Keratinocyte (primary cell): ENCODE data around the gene MAN2A2. TPM values are rescaled to one million over a fixed set of nuclear protein-coding genes. Genes with fewer than 3 reads are reported as not detected.

Experiments
- DNase-seq: peaks from one replicate; pipeline ENCODE4 v3.0.0-alpha.2; 2011; ENCODE audit warnings: low read depth, missing footprints, low spot score
- FAIRE-seq: peaks from 2 replicates; lab custom pipeline; 2011; peaks lifted over from hg19 to GRCh38; lab: Jason Lieb, UNC
- H2AFZ ChIP-seq: 2 replicates; pipeline ENCODE4 v1.6.0; 2012; ENCODE audit warnings: low read length, control low read depth, inconsistent platforms; ENCODE audit not compliant: control insufficient read depth
- H3K27ac ChIP-seq: 2 replicates; pipeline ENCODE4 v1.5.1; 2011; ENCODE audit warnings: low read length; ENCODE audit not compliant: control insufficient read depth, insufficient read depth
- H3K27me3 ChIP-seq: 3 replicates; pipeline ENCODE4 v1.6.0; 2011; ENCODE audit warnings: low read length; ENCODE audit not compliant: control insufficient read depth, insufficient read depth; ENCODE audit errors: extremely low read depth
- H3K36me3 ChIP-seq, 2 experiments: 2 replicates in 1 of 2; 3 replicates in 1 of 2; pipeline ENCODE4 v1.5.1; 2011; ENCODE audit warnings: low read length in 2 of 2, mild to moderate bottlenecking in 1 of 2; ENCODE audit not compliant: control insufficient read depth in 2 of 2, insufficient read depth in 2 of 2; ENCODE audit errors: extremely low read depth in 1 of 2
- H3K4me1 ChIP-seq: 3 replicates; pipeline ENCODE4 v1.5.1; 2011; ENCODE audit warnings: low read length; ENCODE audit not compliant: control insufficient read depth, insufficient read depth; ENCODE audit errors: extremely low read depth
- H3K4me2 ChIP-seq: 3 replicates; pipeline ENCODE4 v1.6.0; 2011; ENCODE audit warnings: low read depth, low read length; ENCODE audit not compliant: control insufficient read depth, insufficient read depth; ENCODE audit errors: extremely low read depth
- H3K4me3 ChIP-seq, 3 experiments: fragments of 200-600 bp in 1 of 3; sonication (generic) in 1 of 3; 2 replicates in 2 of 3; 3 replicates in 1 of 3; pipeline ENCODE4 v1.5.1; 2011 to 2016; ENCODE audit warnings: low read length in 3 of 3, mild to moderate bottlenecking in 3 of 3, control low read depth in 2 of 3, inconsistent platforms in 1 of 3, low read depth in 1 of 3, mixed read lengths in 1 of 3, mixed run types in 1 of 3, moderate library complexity in 1 of 3; ENCODE audit not compliant: control insufficient read depth in 2 of 3, insufficient read depth in 2 of 3; ENCODE audit errors: extremely low read depth in 1 of 3
- H3K79me2 ChIP-seq: 2 replicates; pipeline ENCODE4 v1.6.0; 2012; ENCODE audit warnings: low read length; ENCODE audit not compliant: control insufficient read depth, insufficient read depth
- H3K9ac ChIP-seq: 3 replicates; pipeline ENCODE4 v1.6.0; 2011; ENCODE audit warnings: low read length; ENCODE audit not compliant: control insufficient read depth, insufficient read depth; ENCODE audit errors: extremely low read depth
- H3K9me1 ChIP-seq: 3 replicates; pipeline ENCODE4 v1.6.0; 2011; ENCODE audit warnings: low read length; ENCODE audit not compliant: control insufficient read depth, insufficient read depth; ENCODE audit errors: extremely low read depth
- H3K9me3 ChIP-seq: 2 replicates; pipeline ENCODE4 v1.5.1; 2012; ENCODE audit warnings: low read depth, low read length; ENCODE audit not compliant: control insufficient read depth
- H4K20me1 ChIP-seq: 3 replicates; pipeline ENCODE4 v1.6.0; 2011; ENCODE audit warnings: low read length; ENCODE audit not compliant: control insufficient read depth, insufficient read depth; ENCODE audit errors: extremely low read depth
- EZH2 ChIP-seq: IDR thresholded peaks from one replicate; pipeline ENCODE4 v1.6.1; 2012; ENCODE audit warnings: inconsistent platforms, mild to moderate bottlenecking, low read length, moderate library complexity
- dilution Hi-C: fragments of 300-500 bp; cut with MboI; formaldehyde crosslinking; loops from one replicate; pipeline ENCODE4 v1.7.0; 2020; ENCODE audit warnings: low sequenced_read_pairs; ENCODE audit not compliant: extremely low pct_ligation_motif_present
- polyA plus RNA-seq, 5 experiments: library from polyadenylated mRNA; depleted of rRNA in 3 of 5; stranded (reverse) in 3 of 5; stranded (forward) in 1 of 5; unstranded in 1 of 5; fragments of >200 nt; gene quantifications; 1 replicate in 1 of 5; 2 replicates in 3 of 5; 3 replicates in 1 of 5; pipeline versions ENCODE4 v1.2.1 to v1.2.3, GENCODE V29; 2011 to 2012; ENCODE audit warnings: missing spikeins in 2 of 5, low read depth in 1 of 5, low replicate concordance in 1 of 5
- TF ChIP-seq, protein P1 (sequence below), 3 experiments: IDR thresholded peaks in 1 of 3; conservative IDR thresholded peaks in 1 of 3; optimal IDR thresholded peaks in 1 of 3; 2 replicates in 2 of 3; 3 replicates in 1 of 3; pipeline versions ENCODE3 to v1.5.1; 2011; ENCODE audit warnings: low read length in 3 of 3, mild to moderate bottlenecking in 3 of 3, moderate library complexity in 2 of 3, control low read depth in 1 of 3, inconsistent platforms in 1 of 3; ENCODE audit not compliant: insufficient read depth in 2 of 3; ENCODE audit errors: extremely low read depth in 1 of 3

The MAN2A2 gene
- polyA plus RNA-seq, 1 donor (not counting 4 experiments of a cell fraction or from before 2014, with no cell fraction given), result 6.6 TPM

DNA sequence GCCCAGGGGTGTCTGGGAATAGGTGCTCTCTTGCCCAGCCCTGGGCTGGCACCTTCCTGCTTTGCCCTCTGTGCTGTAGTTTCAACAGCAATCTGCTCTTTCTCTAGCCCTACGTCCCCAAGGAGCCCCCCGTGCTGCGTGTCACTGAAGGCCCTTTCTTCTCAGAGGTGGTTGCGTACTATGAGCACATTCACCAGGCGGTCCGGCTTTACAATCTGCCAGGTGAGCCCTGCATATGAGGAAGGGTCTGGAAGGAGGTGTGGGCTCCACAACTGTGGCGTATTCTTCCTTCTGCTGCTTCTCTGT, 9.6 kb downstream of the MAN2A2 start:
- no peaks in the 10 kb centered on the region for H3K27me3 ChIP-seq
- no peak overlapping the region for H3K4me3 ChIP-seq
- dilution Hi-C loops, result no loop called here
- peaks cover 7 to 17% of the 10 kb centered on the region in 2 experiments for H3K36me3 ChIP-seq
- no peak overlapping the region for H2AFZ ChIP-seq
- H3K79me2 ChIP-seq, result no peaks in the 10 kb centered on the region
- DNase-seq (no peak), FAIRE-seq (no peak)
- no peaks in the 10 kb centered on the region for H3K4me1 ChIP-seq
- H3K9ac ChIP-seq, result no peak overlapping the region
- H3K27ac ChIP-seq, result no peak overlapping the region
- H4K20me1 ChIP-seq, result no peaks in the 10 kb centered on the region
- no peak overlapping the region for H3K4me2 ChIP-seq
- H3K9me1 ChIP-seq, result no peaks in the 10 kb centered on the region
- no peaks in the 10 kb centered on the region for H3K9me3 ChIP-seq
- TF ChIP-seq EZH2, result no peak
- TF ChIP-seq, protein P1, sequence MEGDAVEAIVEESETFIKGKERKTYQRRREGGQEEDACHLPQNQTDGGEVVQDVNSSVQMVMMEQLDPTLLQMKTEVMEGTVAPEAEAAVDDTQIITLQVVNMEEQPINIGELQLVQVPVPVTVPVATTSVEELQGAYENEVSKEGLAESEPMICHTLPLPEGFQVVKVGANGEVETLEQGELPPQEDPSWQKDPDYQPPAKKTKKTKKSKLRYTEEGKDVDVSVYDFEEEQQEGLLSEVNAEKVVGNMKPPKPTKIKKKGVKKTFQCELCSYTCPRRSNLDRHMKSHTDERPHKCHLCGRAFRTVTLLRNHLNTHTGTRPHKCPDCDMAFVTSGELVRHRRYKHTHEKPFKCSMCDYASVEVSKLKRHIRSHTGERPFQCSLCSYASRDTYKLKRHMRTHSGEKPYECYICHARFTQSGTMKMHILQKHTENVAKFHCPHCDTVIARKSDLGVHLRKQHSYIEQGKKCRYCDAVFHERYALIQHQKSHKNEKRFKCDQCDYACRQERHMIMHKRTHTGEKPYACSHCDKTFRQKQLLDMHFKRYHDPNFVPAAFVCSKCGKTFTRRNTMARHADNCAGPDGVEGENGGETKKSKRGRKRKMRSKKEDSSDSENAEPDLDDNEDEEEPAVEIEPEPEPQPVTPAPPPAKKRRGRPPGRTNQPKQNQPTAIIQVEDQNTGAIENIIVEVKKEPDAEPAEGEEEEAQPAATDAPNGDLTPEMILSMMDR (optimal IDR thresholded peaks at IDR 0.05 in 1 of 3, IDR thresholded peaks at IDR 0.05 in 1 of 3, conservative IDR thresholded peaks at IDR 0.05 in 1 of 3; ENCODE audit: extremely low read depth in 1 of 3, insufficient read depth in 2 of 3, low read length in 3 of 3), result no peak

DNA sequence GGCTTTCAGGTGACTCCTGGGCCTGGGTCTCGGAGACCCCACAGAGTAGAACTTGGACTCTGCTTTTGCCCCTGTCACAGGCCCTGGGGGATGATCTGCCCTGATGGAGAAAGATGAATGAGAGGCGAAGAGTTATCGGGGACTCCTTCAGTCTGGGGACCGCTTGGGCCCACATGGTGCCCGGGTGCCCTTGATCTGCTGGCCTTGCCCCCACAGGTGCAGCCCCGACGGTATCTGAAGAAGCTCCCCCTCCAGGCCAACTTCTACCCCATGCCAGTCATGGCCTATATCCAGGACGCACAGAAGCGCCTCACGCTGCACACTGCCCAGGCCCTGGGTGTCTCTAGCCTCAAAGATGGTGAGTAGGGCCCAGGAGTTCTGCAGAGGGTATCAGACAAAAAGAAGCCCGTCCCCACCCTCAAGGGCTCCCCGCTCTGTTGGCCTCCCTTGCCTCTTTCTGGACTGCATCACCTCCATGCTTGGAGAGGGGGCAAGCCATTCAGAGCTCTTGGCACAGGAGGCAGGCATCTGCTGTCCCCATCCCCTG, 10.4 kb downstream of the MAN2A2 start:
- no peak overlapping the region for H3K4me2 ChIP-seq
- H2AFZ ChIP-seq, result no peak overlapping the region
- no peak overlapping the region for H3K9ac ChIP-seq
- H3K9me3 ChIP-seq, result no peaks in the 10 kb centered on the region
- H3K36me3 ChIP-seq, result peaks cover 10 to 18% of the 10 kb centered on the region in 2 experiments
- FAIRE-seq, result no peak
- H3K27me3 ChIP-seq, result no peaks in the 10 kb centered on the region
- dilution Hi-C loops, result no loop called here
- TF ChIP-seq EZH2, result no peak
- TF ChIP-seq, protein P1 (optimal IDR thresholded peaks at IDR 0.05 in 1 of 3, IDR thresholded peaks at IDR 0.05 in 1 of 3, conservative IDR thresholded peaks at IDR 0.05 in 1 of 3; ENCODE audit: extremely low read depth in 1 of 3, insufficient read depth in 2 of 3, low read length in 3 of 3), result no peak
- H3K79me2 ChIP-seq, result no peaks in the 10 kb centered on the region
- DNase-seq, result no peak
- no peaks in the 10 kb centered on the region for H4K20me1 ChIP-seq
- H3K9me1 ChIP-seq, result no peaks in the 10 kb centered on the region
- H3K4me3 ChIP-seq, result no peak overlapping the region
- H3K4me1 ChIP-seq, result no peaks in the 10 kb centered on the region
- no peak overlapping the region for H3K27ac ChIP-seq
